Activated CD8-positive, alpha-beta memory T cell treated with anti-CD3 and anti-CD28 coated beads for 48 hours (primary cell): Measurements from ENCODE around the gene SLC2A1.

Source experiments
- DNase-seq, 3 experiments: peaks; one replicate each; pipeline ENCODE4 v3.0.0-alpha.2; 2020; ENCODE audit warnings: low read depth in 2 of 3, low spot score in 2 of 3

SLC2A1 gene

DNA sequence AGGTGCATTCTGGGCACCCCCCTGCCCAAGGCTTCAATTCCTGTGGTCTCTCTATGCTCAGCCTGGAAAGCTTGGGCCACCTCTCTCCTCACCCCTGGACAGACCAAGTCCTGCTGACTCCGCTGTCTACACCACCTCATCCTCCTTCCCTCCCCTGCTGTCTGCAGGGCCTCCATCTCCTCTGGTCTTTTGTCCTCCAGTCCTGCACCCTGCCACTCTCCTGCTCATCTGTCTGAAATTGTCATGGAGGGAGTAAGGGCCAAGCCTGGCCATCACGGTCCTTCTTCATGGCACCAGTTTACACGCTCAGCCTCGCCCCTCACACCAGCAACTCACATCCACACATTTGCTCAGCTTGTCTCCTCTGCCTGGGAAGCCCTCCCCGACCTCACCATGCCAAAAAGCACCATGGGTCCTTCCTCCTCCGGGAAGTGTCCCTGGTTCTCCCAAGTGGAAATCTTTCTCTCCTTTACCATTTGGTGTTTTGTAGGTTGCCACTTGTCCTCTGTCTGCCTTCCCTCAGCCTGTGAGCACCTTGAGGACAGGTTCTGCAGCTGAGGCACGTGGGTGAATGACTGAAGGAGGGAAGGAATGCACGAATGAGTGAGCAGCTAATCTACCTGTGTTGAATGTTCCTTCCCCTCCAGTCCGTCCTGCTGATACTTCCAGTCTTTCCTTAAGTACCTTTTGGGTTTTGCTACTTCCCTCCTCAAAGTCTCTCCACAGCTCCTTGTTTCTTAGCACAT is 2.1 kb upstream of the SLC2A1 start:
- no peak for DNase-seq

DNA sequence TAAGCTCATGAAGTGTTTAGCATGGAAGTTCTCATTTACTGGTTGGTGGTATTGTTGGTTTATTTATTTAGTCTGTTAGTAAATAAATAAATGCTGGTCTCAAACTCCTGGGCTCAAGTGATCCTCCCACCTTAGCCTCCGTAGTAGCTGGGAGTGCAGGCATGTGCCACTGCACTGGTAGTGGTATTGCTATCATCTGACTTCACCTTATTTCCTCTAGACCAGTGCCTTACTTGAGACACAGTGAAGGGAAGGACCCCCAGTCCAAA is 1.4 kb upstream of the SLC2A1 start:
- no peak for DNase-seq

DNA sequence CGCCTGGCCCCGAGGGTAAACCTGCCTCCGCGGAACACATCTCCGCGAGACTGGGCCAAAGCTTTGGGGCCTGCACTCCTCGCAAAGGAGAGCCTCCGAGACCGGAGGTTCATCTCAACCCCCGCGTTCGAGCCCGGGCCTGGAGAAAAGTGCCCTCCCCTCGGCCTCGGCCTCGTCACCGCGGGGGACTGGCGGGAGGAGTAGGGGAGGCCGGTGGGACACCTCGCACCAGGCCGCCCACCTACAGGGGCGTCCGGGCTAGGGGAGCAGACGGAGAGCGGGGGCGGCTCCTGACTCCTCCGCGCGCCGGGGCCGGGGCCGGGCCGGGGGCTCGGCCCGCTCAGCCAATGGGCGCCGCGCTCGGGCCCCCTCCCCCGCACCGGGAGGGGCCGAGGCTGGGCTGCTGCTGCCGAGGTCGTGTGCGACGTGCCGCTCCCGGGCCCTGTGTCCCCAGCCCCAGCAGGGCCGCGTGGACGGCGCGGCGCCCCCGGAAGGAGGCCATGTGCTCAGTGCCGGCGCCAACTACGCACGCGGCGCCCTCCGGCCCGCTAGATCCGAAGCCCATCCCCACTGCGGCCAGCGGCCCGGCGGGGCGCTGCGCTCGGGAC is 684 bp downstream of the SLC2A1 start:
- peak in 2 of 3 experiments; percentile 40 to 49 for DNase-seq

DNA sequence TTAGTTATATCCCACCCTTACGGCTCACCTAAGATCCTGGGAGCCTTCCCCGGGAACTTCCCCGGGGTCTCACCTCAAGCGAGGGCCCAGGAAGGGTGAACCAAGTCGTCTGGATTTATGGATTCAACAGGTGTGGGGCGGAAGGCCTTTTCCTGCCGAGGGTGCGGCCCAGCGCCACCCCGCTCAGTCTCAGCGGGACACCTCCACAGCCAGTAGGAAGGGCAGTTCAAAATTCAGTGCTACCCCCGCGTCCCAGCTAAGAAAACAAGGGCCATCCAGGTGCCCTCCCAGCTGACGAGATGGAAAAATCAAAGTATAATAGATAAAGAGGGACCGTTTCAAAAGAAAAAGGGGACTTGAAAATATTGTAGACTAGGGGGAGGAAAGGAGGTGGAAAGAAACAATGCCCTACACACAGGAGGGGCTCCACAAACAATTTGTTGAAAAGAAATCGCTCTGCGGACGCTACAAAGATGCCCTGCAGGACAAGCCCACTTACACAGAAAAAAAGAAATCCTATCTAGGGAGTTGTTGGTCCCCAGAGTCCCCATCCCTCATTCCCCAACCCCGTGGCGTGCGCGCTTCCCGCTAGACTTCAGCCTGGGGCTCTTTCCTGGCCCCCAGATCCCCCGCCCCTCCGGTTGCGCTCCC is 1.3 kb downstream of the SLC2A1 start:
- DNase-seq = no peak

DNA sequence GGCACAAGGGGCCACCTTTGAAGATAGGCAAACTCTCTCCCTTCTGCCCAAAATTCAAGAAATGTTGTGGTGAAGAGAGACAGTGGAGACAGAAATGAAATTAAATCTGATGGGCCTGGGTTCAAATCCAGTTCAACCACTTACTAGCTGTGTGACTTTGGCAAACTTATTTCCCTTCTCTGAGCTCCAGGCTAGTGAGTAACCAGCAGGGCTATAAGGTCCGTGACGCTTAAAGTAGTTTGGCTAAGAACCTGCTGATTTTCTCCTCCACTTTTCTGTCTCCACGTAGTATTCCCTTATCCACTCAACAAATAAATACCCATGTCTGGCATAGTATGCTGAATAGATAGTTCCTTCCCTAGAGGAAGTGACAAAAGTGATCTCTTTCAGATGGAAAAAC is 1.9 kb downstream of the SLC2A1 start:
- no peak for DNase-seq

DNA sequence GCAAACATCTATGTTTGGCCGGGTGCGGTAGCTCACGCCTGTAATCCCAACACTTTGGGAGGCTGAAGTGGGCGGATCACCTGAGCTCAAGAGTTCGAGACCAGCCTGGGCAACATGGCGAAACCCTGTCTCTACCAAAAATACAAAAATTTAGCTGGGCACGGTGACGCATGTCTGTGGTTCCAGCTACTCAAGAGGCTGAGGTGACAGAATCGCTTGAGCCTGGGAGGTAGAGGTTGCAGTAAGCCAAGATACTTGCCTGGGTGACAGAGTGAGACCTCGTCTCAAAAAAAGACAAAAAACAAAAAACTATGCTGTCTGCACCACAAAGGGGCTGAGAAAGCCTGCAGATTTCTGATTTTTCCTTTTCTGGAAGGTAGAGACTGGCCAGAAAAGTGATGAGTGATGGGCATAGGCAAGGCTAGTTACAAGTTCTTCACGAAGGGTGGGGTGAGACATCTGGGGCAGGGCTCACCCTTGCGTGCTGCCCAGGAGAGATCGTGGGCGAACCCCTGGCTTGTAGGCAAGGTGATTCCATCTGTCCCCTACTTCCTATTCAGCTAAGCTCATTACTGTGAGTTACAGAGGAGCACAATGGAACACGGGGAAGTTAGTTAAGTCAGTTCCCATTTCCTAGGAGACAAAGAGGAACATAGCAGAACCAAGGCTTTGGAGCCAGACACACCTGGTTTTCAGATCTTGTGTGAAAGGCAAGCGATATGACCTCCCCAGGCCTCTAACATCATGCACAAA is 3.2 kb downstream of the SLC2A1 start:
- no peak for DNase-seq

DNA sequence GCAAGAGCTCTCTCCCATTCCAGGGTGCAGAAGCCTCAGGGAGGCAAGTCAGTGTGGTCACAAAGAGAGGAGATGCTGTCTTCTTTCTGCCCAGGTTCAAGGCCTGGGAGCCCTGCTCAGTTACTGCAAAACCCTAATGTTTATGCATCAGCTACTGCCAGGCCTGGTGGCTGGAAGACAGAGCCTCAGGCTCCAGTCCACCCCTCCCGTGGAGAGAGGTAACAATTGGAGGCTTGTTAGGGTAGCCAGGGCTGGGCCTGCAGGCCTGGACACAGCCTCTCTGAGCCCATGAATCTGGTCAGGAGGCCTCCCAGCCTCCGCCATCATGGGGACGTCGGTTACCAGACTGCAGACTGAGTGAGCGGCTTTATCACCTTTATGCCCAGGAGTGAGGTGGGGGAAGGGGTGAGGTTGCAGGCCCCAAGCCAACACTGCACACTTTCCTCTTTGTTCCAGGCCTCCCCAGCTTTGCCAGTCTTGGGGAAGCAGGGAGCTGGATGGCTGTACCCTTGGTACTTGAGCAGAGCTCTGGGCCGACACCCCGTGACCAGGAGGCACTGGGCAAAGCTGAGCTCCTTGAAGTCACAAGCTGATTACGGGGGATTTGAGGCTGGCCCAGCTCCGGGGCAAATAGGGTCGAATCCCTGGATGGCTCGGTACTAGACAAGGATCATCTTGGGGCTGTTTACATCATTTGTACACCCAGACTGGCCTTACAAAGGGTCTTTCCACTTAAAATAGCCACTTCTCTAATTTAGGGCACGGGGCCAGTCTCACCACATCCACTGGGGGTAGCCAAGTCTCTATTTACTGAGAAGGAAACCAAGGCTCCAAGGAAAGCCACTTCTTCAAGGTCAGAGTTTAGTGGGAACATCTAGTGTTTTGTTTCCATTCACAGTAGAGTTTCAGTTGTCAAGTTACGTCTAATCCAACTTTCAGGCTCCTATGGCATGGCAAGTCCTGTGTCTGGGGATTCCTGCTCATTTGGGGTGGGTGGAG is 5.2 kb downstream of the SLC2A1 start:
- no peak for DNase-seq

DNA sequence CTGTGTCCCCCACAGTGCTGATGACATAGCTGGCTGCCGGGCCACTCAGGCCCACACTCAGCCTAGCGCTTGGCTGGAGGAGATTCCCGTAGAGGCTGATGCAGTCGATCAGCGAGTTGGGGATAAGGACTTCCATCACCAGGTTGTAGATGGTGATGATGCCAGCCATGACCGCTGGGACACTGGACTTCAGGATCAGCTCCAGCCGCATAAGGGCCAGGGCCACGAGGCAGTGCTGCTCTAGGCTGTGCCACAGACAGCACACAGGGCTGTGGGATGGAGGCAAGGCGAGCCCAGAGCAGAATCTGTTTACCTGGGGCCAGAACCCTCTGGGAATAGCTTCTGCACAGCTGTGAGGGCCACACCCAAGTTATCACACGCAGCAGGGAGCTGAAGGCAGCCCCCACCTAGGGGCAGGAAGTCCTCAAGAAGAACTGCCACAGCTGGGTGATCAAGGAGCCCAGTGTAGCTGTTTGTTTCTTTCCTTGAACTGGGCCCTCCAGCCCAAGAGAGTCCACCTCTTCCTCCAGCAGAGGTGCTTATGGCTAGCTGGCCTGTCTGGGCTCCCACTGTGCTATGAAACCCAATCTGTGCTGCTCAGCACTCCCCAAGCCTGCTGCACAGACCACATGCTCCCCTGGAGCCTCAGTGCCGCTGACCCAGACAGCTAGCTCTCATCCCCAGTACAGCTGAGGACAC is 6.2 kb downstream of the SLC2A1 start:
- DNase-seq = no peak

DNA sequence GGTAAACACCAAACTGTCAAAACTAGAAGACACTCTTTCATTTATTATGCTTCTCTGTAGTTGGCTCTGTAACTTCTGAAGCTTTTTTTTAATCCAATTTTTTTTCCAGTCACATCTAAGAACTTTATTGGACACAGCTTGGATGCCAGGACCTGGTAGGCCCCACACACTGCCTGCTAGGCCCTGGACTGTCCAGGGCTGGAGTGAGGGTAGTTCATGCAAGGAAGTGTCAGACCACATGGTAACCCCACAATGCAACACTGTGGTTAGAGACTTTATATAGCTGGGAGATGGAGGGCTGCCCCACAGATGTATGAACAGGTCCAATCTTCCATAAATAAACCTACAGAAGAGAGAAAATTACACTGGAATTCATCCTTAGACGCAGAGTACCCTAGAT is 7.1 kb downstream of the SLC2A1 start:
- no peak for DNase-seq

DNA sequence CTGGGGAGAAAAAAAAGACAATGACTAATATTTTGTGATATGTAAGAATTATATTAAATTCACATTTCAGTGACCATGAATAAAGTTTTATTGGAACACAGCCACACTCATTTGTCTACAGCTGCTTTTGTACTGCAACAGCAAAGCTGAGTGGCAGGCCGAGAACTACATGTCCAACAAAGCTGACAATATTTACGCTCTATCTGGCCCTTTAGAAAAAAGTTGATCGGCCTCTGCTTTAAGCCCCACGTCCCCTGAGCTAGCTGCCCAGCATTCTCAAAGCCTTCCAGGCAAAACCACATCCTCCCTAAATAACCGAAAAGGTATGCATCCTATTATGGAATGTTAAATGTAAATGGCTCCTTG is 8.6 kb downstream of the SLC2A1 start:
- no peak for DNase-seq

DNA sequence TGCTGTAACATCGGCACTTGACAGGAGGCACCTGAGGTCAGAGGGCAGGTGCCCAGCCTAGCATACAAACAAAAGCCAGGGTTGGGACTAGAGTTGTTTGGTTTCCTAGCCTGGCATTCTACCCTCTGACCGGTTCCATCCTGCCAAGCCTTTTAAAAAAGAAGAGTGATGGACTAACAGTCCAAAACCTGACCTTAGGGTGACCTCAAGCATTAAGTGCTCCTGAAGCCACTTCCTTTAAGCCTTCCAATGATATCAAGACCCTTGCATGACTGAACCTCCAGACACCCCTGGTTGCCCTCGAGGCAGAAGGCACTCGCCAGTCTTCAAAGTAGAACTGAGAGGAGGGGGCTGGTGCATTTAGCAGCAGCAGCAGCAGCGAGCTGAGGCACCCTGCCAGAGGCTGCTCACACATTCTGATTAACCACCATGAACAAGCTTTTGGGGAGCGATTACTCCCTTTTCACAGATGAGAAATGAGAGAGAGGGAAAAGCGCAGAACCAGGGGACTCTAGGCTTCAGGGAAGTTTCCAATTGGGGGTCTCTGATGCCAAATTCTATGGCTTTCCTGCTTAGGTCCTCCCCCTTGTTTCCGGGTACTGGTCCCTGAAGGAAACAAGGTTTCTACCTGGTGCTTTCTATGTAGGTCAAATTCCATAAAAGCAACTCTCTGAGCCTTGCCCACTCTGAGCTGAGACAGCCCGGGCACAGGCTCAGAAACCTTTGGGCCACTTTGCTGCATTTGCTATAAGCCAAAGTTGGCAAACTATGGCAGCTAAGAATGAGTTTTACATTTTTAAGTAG is 9.2 kb downstream of the SLC2A1 start:
- DNase-seq = no peak

DNA sequence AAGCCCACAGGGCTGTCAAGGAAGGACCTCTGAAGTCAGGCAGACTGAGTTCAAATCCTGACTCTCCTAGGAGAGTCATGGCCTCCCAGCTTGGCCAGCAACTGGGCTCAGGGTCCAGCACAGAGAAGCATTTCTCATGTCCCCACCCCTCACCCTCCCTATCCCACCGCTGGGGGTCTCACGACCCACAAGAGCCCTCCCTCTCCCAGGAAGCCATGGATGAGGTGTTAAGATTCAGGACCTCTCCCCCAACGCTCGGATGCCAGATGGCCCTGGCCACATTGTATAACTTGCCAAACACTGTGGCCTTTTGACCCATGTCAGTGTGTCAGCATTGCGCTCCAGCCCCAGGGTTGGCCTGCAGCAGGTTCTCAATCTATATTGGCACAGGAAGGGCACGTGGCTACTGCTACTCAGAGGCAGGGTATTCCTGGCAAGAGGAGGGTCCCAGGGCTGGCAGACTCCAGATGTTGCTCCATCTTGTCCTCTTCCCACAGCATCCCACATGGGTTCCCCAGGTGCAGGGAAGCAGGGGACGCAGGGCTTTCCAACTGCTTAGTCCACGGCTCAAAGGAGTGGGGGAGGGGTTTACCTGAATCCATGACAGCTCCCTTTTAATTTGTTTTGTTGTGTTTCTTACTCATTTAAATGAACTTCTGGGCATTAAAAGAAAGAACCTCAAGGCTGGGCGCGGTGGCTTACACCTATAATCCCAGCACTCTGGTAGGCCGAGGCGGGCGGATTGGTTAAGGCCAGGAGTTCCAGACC is 10.5 kb downstream of the SLC2A1 start:
- no peak for DNase-seq

DNA sequence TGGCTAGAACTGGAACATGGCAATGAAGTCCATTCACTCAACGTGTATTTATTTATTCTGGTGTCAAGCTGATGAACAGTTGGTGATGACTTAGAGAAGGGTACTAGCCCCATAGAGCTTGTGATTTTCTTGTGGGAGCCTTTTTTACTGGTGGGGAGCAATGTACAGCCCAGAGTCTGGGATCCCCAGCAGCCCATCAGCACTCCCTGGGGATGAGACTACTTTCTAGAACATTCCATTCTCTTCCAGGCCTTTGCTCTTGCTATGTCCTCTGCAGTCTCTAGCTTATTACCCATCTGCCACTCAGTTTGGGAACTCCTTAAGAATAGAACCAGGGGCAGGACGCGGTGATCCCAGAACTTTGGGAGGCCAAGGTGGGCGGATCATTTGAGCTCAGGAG is 11.6 kb downstream of the SLC2A1 start:
- DNase-seq = no peak

DNA sequence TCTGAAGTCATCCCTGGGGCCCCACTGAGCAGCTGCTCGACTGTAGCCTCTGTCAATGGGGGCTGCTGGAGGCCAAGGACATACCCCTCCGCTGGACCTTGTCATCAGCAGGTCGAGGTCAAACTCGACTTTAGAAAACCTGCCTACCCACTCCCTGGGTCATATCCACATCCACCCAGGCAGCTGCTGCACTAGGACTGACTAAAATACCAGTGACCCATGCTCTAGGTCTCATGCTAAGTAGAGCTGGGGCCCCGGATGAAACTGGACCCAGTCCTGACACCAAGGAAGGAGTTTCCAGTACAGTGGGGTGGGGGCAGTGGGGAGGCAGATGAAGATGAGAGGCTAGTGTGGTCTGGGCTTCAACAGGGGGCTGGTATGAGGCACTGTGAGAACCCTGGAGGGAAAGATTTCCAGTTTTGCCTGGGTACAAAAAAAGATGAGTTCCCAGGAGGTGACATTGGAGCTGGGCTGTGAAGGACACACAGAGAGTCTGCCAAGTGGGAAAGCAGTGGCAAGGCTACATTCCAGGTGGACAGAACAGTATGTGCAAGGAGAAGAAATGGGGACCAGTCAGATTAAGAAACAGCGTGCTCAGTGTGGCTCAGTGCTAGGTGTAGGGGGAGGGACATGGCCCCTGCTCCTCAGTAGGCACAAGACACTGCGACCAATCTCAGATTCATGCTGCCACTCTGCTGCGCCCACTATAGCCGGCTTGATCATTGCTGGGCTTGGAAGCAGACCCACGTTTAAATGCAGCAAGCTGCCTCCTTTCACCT is 12.4 kb downstream of the SLC2A1 start:
- no peak for DNase-seq

DNA sequence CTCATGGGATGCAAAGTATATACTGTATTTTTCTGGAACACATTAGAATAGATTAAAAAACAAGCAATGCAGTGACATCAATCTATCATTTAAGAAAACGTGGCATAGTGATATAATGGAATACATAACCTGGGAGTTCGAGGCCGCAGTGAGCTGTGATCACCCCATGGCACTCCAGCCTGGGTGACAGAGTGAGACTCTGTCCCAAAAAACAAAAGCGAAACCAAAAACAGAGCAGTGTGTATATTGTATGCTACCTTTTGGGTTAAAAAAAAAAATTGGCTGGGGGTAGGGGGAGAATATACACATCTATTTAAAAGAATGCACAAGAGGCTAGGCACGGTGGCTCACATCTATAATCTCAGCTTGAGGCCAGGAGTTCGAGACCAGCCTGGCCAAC is 13.5 kb downstream of the SLC2A1 start:
- no peak for DNase-seq

DNA sequence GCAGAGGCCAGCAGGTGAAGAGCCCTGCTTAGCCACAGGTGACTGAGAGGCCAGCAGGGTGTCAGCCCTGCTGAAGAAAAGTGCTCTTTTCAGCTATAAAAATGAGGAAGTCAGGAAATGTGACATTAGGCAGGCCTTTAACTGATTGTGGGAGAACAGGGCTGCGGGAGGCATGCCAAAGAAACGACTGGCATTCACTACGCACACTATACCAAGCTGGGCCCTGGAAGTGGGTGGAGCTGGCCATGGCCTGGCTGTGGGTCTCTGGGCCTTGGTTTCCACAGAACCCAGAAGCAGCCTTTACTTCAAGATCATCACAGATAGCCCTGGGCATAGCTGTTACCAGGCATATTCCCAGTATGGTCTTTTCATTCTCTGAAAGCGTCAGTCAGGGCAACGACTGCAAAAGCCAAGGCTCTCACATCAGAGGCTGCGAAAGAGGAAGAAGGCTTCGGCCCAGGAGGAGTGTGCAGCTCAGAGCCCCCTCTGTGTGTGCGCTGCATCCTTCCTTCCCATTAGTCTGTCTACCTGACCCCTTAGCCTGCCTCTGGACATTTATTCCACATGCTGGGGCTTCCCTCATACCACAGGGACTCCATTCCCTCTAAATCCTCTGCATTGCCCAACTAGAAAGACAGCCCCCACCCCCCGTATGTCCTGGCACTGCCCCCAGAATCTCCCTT is 14.3 kb downstream of the SLC2A1 start:
- no peak for DNase-seq

DNA sequence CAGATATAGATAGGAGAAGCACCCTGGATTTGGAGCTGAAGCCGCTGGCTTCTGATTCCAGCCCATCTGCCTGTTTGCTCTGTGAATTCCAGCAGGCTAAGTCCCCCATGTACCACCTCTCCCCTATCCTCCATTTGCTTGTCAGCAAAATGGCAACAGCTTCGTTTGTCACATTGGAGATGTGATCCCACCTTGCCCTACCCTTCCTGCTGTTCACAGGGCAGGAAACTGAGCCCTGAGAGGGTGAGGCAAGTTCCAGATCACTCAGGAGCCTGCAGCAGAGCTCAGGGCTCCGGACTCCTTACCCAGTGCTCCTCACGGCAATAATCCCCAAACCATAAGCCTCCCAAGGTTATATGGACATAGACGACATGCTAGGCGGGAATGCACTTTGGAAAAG is 14.9 kb downstream of the SLC2A1 start:
- DNase-seq = no peak
